HAP-1 (cell line): ENCODE data around the gene CT55.
"Not testable (repeated sequence)": the region's sequence is repeated elsewhere in the genome, so short reads cannot be mapped to it uniquely, and the experiment has no call there.

ENCODE experiments used
- DNase-seq, 2 experiments: peaks; one replicate each; pipeline ENCODE4 v3.0.0-alpha.2; 2016 to 2020; ENCODE audit warnings: low spot score in 2 of 2
- H3K27me3 ChIP-seq: fragments of 250-450 bp; sonication (Bioruptor Pico); 2 replicates; pipeline ENCODE4 v1.5.1; 2020; ENCODE audit warnings: low read depth, mild to moderate bottlenecking, moderate library complexity
- H3K36me3 ChIP-seq: fragments of 250-450 bp; sonication (Bioruptor Pico); replicated peaks from 2 replicates; pipeline ENCODE4 v1.5.1; 2020; ENCODE audit warnings: mild to moderate bottlenecking
- H3K4me1 ChIP-seq: fragments of 250-450 bp; sonication (Bioruptor Pico); 2 replicates; pipeline ENCODE4 v1.5.1; 2020; ENCODE audit warnings: mild to moderate bottlenecking
- H3K4me3 ChIP-seq: fragments of 250-450 bp; sonication (Bioruptor Pico); 2 replicates; pipeline ENCODE4 v1.5.1; 2020; ENCODE audit warnings: mild to moderate bottlenecking, moderate library complexity
- H3K9me3 ChIP-seq: fragments of 250-450 bp; sonication (Bioruptor Pico); 2 replicates; pipeline ENCODE4 v1.5.1; 2020; ENCODE audit warnings: mild to moderate bottlenecking, moderate library complexity
- in situ Hi-C: fragments of 300-500 bp; cut with MboI; formaldehyde crosslinking; loops from 3 replicates; pipeline ENCODE4 v1.14.3; 2020; ENCODE audit warnings: low sequenced_read_pairs, inconsistent platforms, mixed read lengths

The CT55 gene

GRCh38 chrX:135120056-135120576 lies 51.1 kb downstream of the CT55 start, which contains the start of gene ETDB:
TSS of gene ETDB (minus strand) at chrX:135120526. CDS start at chrX:135119261, 1,265 bp downstream.
- not testable (repeated sequence) for H3K9me3 ChIP-seq, H3K4me1 ChIP-seq, H3K36me3 ChIP-seq, H3K27me3 ChIP-seq, DNase-seq, H3K4me3 ChIP-seq
- in situ Hi-C loops = loop anchor here (25.0 kb wide), 1 partner anchor 367 kb away; no protein-coding TSS in a partner anchor

- not testable (repeated sequence) for H3K4me3 ChIP-seq, H3K9me3 ChIP-seq, H3K27me3 ChIP-seq, H3K4me1 ChIP-seq, H3K36me3 ChIP-seq, DNase-seq
- in situ Hi-C loops = loop anchor here (25.0 kb wide), 1 partner anchor 371 kb away; no protein-coding TSS in a partner anchor
Measured at GRCh38 chrX:135116064-135116463, 55.1 kb downstream of the CT55 start.

GRCh38 chrX:135114392-135114791 lies 56.8 kb downstream of the CT55 start:
- H3K4me1 ChIP-seq = no peaks in the 10 kb centered on the region
- H3K27me3 ChIP-seq = peaks cover 9% of the 10 kb centered on the region
- H3K4me3 ChIP-seq = no peak overlapping the region
- H3K36me3 ChIP-seq = no peaks in the 10 kb centered on the region
- DNase-seq = no peak
- in situ Hi-C loops = loop anchor here (25.0 kb wide), 1 partner anchor 373 kb away; no protein-coding TSS in a partner anchor
- H3K9me3 ChIP-seq = no peaks in the 10 kb centered on the region

- H3K4me3 ChIP-seq = no peak overlapping the region
- no peaks in the 10 kb centered on the region for H3K9me3 ChIP-seq
- no peaks in the 10 kb centered on the region for H3K36me3 ChIP-seq
- in situ Hi-C loops = loop anchor here (25.0 kb wide), 1 partner anchor 375 kb away; no protein-coding TSS in a partner anchor
- H3K27me3 ChIP-seq = peaks cover 9% of the 10 kb centered on the region
- no peaks in the 10 kb centered on the region for H3K4me1 ChIP-seq
- no peak for DNase-seq
Measured at GRCh38 chrX:135112743-135113142, 58.5 kb downstream of the CT55 start.

- peak; percentile 50 to 72 for DNase-seq
Measured at GRCh38 chrX:135112096-135112729, 59.0 kb downstream of the CT55 start.

GRCh38 chrX:135109554-135109953 lies 61.6 kb downstream of the CT55 start:
- no peak for DNase-seq
- Histone ChIP-seq H3K9me3 (no peaks in the 10 kb centered on the region), H3K36me3 (no peaks in the 10 kb centered on the region), H3K27me3 (peaks cover 14% of the 10 kb centered on the region), H3K4me3 (no peak overlapping the region), H3K4me1 (no peaks in the 10 kb centered on the region)
- in situ Hi-C loops = loop anchor here (25.0 kb wide), 1 partner anchor 378 kb away; no protein-coding TSS in a partner anchor

More at GRCh38 chrX:135112096-135112729, 59.0 kb downstream of the CT55 start:
- Histone ChIP-seq H3K9me3 (no peaks in the 10 kb centered on the region), H3K4me3 (no peak overlapping the region), H3K36me3 (no peaks in the 10 kb centered on the region), H3K4me1 (no peaks in the 10 kb centered on the region), H3K27me3 (peaks cover 9% of the 10 kb centered on the region)
- in situ Hi-C loops = loop anchor here (25.0 kb wide), 1 partner anchor 375 kb away; no protein-coding TSS in a partner anchor
